Neutrophil (primary cell): ENCODE measurements around the gene KRTAP4-5.
"Not testable (repeated sequence)": the region's sequence is repeated elsewhere in the genome, so short reads cannot be mapped to it uniquely, and the experiment has no call there.

Experiments used
- H3K27ac ChIP-seq: fragments of 200-600 bp; sonication (generic); 2 replicates; pipeline ENCODE4 v1.5.1; 2016; ENCODE audit warnings: mild to moderate bottlenecking, moderate library complexity
- H3K27me3 ChIP-seq: fragments of 200-600 bp; sonication (generic); 2 replicates; pipeline ENCODE4 v1.6.0; 2016; ENCODE audit warnings: mild to moderate bottlenecking
- H3K36me3 ChIP-seq: fragments of 200-600 bp; sonication (generic); 2 replicates; pipeline ENCODE4 v1.5.1; 2017
- H3K4me1 ChIP-seq, 2 experiments: fragments of 200-600 bp in 1 of 2; sonication (generic) in 1 of 2; 1 replicate in 1 of 2; 2 replicates in 1 of 2; pipeline versions ENCODE4 v1.5.1 to v1.6.1; 2013 to 2016; ENCODE audit warnings: low read depth in 1 of 2, low read length in 1 of 2, mild to moderate bottlenecking in 1 of 2, moderate library complexity in 1 of 2; ENCODE audit not compliant: control insufficient read depth in 1 of 2, insufficient read depth in 1 of 2
- H3K4me3 ChIP-seq, 2 experiments: fragments of 200-600 bp in 1 of 2; sonication (generic) in 1 of 2; 1 replicate in 1 of 2; 2 replicates in 1 of 2; pipeline ENCODE4 v1.5.1; 2013 to 2016; ENCODE audit warnings: low read depth in 1 of 2, low read length in 1 of 2, mild to moderate bottlenecking in 1 of 2, moderate library complexity in 1 of 2
- H3K9me3 ChIP-seq: fragments of 200-600 bp; sonication (generic); 2 replicates; pipeline ENCODE4 v1.5.1; 2016
- TF ChIP-seq, protein P1 (sequence below): fragments of 200-600 bp; sonication (generic); IDR thresholded peaks from 2 replicates; pipeline ENCODE4 v1.5.1; 2016; ENCODE audit warnings: antibody characterized with exemption

Gene KRTAP4-5

GRCh38 chr17:41121742-41122141, 27.9 kb downstream of the KRTAP4-5 start:
- Histone ChIP-seq H3K4me3 (no peak overlapping the region), H3K27ac (no peak overlapping the region), H3K9me3 (no peaks in the 10 kb centered on the region), H3K4me1 (peaks cover 5 to 21% of the 10 kb centered on the region in 2 experiments), H3K27me3 (no peaks in the 10 kb centered on the region), H3K36me3 (no peaks in the 10 kb centered on the region)
- TF ChIP-seq, protein P1, sequence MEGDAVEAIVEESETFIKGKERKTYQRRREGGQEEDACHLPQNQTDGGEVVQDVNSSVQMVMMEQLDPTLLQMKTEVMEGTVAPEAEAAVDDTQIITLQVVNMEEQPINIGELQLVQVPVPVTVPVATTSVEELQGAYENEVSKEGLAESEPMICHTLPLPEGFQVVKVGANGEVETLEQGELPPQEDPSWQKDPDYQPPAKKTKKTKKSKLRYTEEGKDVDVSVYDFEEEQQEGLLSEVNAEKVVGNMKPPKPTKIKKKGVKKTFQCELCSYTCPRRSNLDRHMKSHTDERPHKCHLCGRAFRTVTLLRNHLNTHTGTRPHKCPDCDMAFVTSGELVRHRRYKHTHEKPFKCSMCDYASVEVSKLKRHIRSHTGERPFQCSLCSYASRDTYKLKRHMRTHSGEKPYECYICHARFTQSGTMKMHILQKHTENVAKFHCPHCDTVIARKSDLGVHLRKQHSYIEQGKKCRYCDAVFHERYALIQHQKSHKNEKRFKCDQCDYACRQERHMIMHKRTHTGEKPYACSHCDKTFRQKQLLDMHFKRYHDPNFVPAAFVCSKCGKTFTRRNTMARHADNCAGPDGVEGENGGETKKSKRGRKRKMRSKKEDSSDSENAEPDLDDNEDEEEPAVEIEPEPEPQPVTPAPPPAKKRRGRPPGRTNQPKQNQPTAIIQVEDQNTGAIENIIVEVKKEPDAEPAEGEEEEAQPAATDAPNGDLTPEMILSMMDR: no peak

- H3K36me3 ChIP-seq, H3K9me3 ChIP-seq, H3K4me3 ChIP-seq, H3K27ac ChIP-seq, H3K27me3 ChIP-seq, H3K4me1 ChIP-seq: not testable (repeated sequence)
These were observed 29.6 kb downstream of the KRTAP4-5 start for GRCh38 chr17:41119696-41120690.

DNA sequence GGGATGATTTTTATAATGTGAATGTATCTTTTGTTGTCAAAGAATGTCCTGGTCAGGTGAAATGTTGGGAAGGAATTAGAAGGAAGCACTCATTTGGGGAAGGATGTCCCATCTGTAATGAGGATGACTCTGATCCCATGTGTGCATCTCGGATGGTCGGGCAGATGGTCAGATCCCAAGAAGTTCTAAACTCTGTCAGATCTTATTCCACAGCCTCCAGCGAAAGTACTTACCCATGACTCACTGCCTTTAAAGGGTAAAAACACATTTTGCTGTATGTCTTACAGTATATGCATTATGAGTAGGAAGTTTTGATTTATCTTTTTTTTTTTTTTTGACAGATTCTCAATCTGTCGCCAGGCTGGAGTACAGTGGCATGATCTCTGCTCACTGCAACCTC, 30.9 kb downstream of the KRTAP4-5 start:
- Histone ChIP-seq H3K9me3 (no peaks in the 10 kb centered on the region), H3K4me1 (peaks cover 0 to 7% of the 10 kb centered on the region in 2 experiments), H3K36me3 (no peaks in the 10 kb centered on the region), H3K4me3 (no peak overlapping the region), H3K27ac (no peak overlapping the region), H3K27me3 (no peaks in the 10 kb centered on the region)
- TF ChIP-seq, protein P1: no peak

DNA sequence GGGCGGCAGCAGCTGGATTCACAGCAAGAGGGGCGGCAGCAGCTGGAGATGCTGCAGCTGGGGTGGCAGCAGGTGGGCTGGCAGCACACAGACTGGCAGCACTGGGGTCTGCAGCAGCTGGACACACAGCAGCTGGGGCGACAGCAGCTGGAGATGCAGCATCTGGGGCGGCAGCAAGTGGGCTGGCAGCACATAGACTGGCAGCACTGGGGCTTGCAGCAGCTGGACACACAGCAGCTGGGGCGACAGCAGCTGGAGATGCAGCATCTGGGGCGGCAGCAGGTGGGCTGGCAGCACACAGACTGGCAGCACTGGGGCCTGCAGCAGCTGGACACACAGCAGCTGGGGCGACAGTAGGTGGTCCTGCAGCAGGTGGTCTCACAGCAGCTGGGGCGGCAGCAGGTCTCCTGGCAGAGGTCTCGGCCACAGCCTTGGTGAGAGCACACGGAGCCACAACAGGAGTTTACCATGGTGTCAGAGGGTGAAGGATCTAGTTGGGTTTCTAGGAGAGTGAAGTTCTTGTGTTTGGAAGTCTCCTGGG, 31.7 kb downstream of the KRTAP4-5 start, which contains the start of gene KRTAP4-11:
Gene KRTAP4-11 (minus strand): TSS at position 528 of the 541 bp plus-strand sequence. CDS start 58 bp downstream, at position 470.
- not testable (repeated sequence) for H3K36me3 ChIP-seq, H3K4me3 ChIP-seq, H3K27ac ChIP-seq, H3K9me3 ChIP-seq, H3K27me3 ChIP-seq, H3K4me1 ChIP-seq

GRCh38 chr17:41116297-41116696, 33.3 kb downstream of the KRTAP4-5 start:
- no peaks in the 10 kb centered on the region for H3K9me3 ChIP-seq
- H3K27ac ChIP-seq: no peak overlapping the region
- TF ChIP-seq, protein P1: no peak
- H3K27me3 ChIP-seq: no peaks in the 10 kb centered on the region
- peaks cover 0 to 7% of the 10 kb centered on the region in 2 experiments for H3K4me1 ChIP-seq
- no peak overlapping the region for H3K4me3 ChIP-seq
- H3K36me3 ChIP-seq: no peaks in the 10 kb centered on the region

DNA sequence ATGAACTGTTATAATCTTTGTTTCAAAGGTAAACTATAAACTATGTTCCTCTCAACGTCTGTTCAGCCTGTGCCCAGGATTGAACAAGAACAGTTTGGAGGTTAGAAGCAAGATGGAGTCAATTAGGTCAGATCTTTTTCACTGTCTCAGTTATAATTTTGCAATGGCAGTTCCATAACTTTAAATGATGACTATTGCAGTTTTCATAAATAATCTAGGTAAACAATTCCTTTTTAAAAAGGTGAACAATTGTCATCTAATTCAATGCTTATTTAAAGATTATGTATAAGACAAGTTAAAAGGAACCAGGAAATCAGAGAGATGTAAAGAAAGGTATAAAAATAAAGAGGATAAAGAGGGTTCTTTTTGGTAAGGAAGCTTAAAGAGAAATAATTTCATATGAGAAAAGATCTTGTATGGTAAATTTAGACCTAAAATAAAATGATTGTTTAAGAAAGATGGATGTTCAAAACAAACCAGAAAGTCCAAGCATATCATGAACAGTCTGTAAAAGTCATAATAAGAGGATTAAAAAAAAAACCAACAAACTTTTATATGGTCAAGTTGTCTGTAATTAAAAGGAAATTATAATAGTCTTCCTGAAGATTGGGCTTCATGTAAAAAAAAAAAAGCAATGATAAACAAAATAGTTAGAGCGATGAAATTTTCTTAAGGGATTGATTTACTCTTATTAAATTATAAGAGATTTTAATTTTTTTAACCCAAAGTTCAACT, 38.3 kb downstream of the KRTAP4-5 start:
- H3K27me3 ChIP-seq: no peaks in the 10 kb centered on the region
- TF ChIP-seq, protein P1: no peak
- H3K4me1 ChIP-seq: no peaks in the 10 kb centered on the region
- no peaks in the 10 kb centered on the region for H3K9me3 ChIP-seq
- no peaks in the 10 kb centered on the region for H3K36me3 ChIP-seq
- H3K4me3 ChIP-seq: no peak overlapping the region
- no peak overlapping the region for H3K27ac ChIP-seq

DNA sequence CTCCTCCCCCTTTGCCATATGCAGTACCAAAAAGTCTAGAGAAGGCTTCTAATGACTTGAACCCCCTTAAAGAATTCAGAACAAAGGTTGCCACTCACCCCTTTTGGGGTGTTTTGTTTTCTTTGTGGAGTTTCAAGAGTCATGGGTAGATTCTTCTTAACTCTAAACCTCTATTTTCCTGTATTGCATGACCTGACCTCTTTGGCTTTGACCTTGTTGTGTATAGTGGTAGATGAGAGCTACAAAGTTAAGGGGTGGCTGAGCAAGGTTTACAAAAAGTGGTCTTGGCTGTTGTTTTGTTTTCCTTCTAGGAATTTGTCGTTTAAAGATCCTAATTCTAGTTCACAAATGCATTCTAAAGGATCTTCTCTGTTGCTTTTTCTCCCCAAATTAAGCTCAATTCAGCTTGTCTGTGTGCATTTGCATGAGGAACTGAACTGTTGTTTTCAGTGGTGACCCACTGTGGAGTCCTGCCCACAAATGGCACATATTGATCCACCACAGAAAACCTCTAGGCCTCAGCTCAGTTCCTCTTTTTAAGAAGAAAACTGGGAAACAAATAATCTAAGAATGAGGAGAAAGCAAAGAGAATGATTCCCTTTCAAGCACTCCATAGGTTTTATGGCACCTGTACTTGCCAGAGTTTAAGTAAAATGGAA, 40.8 kb downstream of the KRTAP4-5 start:
- not testable (repeated sequence) for H3K36me3 ChIP-seq, H3K9me3 ChIP-seq, H3K4me3 ChIP-seq, H3K27ac ChIP-seq, H3K27me3 ChIP-seq, H3K4me1 ChIP-seq
